MM.1S (cell line): ENCODE data around the gene SMIM35.

Source experiments
- DNase-seq: peaks from one replicate; pipeline ENCODE4 v3.0.0-alpha.2; 2015
- H2AFZ ChIP-seq: fragments of 300-600 bp; sonication (generic); 2 replicates; pipeline ENCODE4 v1.6.0; 2016; ENCODE audit warnings: antibody characterized with exemption, low read length
- H3F3A ChIP-seq: fragments of 300-600 bp; sonication (generic); 2 replicates; pipeline ENCODE4 v1.6.1; 2016; ENCODE audit warnings: mild to moderate bottlenecking, antibody characterized with exemption, low read length, moderate library complexity, mixed read lengths; ENCODE audit not compliant: insufficient read depth
- H3K27ac ChIP-seq: fragments of 300-600 bp; sonication (generic); 2 replicates; pipeline ENCODE4 v1.5.1; 2016; ENCODE audit warnings: mild to moderate bottlenecking, low read length
- H3K27me3 ChIP-seq: fragments of 300-600 bp; sonication (generic); replicated peaks from 2 replicates; pipeline ENCODE4 v1.6.0; 2016; ENCODE audit warnings: low read length; ENCODE audit not compliant: insufficient read depth
- H3K36me3 ChIP-seq: fragments of 300-600 bp; sonication (generic); replicated peaks from 2 replicates; pipeline ENCODE4 v1.6.1; 2016; ENCODE audit warnings: mild to moderate bottlenecking, low read length, mixed read lengths; ENCODE audit not compliant: insufficient read depth
- H3K4me1 ChIP-seq: fragments of 300-600 bp; sonication (generic); 2 replicates; pipeline ENCODE4 v1.6.1; 2016; ENCODE audit warnings: low read length, mixed read lengths
- H3K4me2 ChIP-seq: fragments of 300-600 bp; sonication (generic); 2 replicates; pipeline ENCODE4 v1.6.0; 2016; ENCODE audit warnings: low read depth, low read length
- H3K4me3 ChIP-seq: fragments of 300-600 bp; sonication (generic); 2 replicates; pipeline ENCODE4 v1.5.1; 2016; ENCODE audit warnings: low read length, mixed read lengths
- H3K79me2 ChIP-seq: fragments of 300-600 bp; sonication (generic); 2 replicates; pipeline ENCODE4 v1.6.1; 2016; ENCODE audit warnings: mixed run types, low read length, mixed read lengths
- H3K9ac ChIP-seq: fragments of 300-600 bp; sonication (generic); 2 replicates; pipeline ENCODE4 v1.6.1; 2016; ENCODE audit warnings: low read length, mixed read lengths
- H3K9me2 ChIP-seq: fragments of 300-600 bp; sonication (generic); replicated peaks from 2 replicates; pipeline ENCODE4 v1.6.1; 2016; ENCODE audit warnings: mild to moderate bottlenecking, low read length, mixed read lengths; ENCODE audit not compliant: insufficient read depth
- H3K9me3 ChIP-seq: fragments of 300-600 bp; sonication (generic); replicated peaks from 2 replicates; pipeline ENCODE4 v1.6.1; 2016; ENCODE audit warnings: mild to moderate bottlenecking, low read length, mixed read lengths; ENCODE audit not compliant: insufficient read depth
- H4K20me1 ChIP-seq: fragments of 300-600 bp; sonication (generic); 2 replicates; pipeline ENCODE4 v1.6.1; 2016; ENCODE audit warnings: mild to moderate bottlenecking, low read length, moderate library complexity, mixed read lengths; ENCODE audit not compliant: insufficient read depth
- EZH2 ChIP-seq: fragments of 300-600 bp; sonication (generic); optimal IDR thresholded peaks from 2 replicates; pipeline ENCODE3; 2017; ENCODE audit warnings: low read depth, mild to moderate bottlenecking, antibody characterized with exemption, low read length, mixed read lengths
- EZH2phosphoT487 ChIP-seq: fragments of 300-600 bp; sonication (generic); IDR thresholded peaks from 2 replicates; pipeline ENCODE4 v1.6.1; 2018; ENCODE audit warnings: antibody characterized with exemption, low read length
- TF ChIP-seq, protein P1 (sequence below): fragments of 300-600 bp; sonication (generic); IDR thresholded peaks from 2 replicates; pipeline ENCODE4 v1.5.1; 2016; ENCODE audit warnings: antibody characterized with exemption, low read length, mixed read lengths

The SMIM35 gene

DNA sequence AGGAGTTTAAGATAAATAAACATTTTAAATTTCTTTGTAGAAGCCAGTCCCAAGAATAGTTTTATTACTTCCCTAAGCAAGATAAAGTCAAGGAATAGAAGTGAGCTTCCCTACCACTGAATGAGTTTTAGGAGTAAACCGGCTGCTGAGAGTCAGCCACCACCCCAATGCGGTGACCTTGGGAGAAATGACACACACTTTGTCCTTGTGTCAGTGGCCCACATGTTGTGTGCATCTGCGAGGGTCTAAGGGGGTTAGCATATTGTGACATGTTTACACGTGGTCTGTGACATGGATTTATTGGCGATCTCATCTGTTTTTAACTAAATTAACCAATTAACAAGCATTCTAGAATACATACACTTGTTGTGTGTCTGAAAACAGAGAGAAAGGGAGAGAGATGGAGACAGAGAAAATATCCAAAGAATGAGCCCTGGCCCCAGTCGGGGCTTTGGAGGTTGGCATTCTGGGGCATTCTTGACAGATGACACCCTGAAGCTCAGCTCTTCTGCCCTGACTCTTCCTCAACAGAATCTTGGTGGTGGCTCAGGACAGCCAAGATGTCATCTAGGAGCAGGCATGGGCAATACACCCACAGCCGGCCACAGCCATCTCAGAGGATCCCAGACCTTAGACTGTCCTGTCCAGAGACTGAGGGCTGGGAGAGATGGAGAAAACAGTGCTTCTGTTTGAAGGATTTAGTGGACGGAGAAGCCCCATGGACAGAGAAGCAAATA lies 39.6 kb downstream of the SMIM35 start:
- no peaks in the 10 kb centered on the region for H3K4me1 ChIP-seq
- TF ChIP-seq, protein P1, sequence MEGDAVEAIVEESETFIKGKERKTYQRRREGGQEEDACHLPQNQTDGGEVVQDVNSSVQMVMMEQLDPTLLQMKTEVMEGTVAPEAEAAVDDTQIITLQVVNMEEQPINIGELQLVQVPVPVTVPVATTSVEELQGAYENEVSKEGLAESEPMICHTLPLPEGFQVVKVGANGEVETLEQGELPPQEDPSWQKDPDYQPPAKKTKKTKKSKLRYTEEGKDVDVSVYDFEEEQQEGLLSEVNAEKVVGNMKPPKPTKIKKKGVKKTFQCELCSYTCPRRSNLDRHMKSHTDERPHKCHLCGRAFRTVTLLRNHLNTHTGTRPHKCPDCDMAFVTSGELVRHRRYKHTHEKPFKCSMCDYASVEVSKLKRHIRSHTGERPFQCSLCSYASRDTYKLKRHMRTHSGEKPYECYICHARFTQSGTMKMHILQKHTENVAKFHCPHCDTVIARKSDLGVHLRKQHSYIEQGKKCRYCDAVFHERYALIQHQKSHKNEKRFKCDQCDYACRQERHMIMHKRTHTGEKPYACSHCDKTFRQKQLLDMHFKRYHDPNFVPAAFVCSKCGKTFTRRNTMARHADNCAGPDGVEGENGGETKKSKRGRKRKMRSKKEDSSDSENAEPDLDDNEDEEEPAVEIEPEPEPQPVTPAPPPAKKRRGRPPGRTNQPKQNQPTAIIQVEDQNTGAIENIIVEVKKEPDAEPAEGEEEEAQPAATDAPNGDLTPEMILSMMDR, result no peak
- TF ChIP-seq EZH2phosphoT487, result no peak
- no peak for TF ChIP-seq EZH2

DNA sequence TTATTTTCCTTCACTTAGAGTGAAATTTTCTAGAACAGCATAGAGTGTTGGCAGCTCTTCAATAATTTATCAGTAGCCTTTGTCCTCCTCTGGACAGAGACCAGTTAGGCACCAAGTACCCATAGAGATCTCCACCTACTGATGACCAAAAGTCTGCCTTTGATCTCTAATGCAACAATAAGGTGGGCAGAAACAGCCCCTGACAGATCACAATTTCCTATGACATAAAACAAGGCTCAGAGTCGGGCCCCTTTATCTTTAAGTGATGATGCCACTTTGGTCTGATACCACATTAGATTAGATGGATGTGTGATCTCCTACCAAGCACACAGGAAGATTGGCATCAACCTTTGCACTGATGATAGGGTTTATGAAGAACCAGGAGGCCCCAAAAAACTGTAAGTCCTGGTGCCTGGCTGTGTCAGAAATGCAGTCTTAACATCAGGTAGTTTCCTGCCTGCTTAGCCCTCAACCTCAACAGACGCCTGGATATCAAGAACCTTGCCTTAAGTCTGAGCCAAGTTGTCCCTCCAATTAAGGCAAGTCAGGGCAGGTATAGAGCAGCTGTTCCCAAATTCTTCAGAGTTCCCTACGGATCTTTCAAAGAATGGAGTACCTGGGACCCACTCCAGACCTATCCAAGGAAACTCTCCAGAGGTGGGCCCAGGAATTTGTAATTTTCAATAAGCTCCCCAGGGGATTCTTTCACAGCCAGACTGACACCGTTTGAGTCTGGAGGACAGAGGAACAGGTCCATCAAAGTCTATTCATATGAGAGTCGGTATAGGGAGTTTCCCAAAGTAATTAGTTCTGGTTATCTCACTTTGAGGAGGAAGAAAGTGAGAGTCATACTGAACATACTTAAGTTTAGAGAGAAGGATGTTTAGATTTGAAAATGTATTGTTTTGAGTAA lies 40.5 kb downstream of the SMIM35 start:
- H3K4me1 ChIP-seq, result no peaks in the 10 kb centered on the region
- DNase-seq, result no peak
- no peak overlapping the region for H3K4me2 ChIP-seq
- TF ChIP-seq, protein P1, result no peak
- TF ChIP-seq EZH2 (no peak), EZH2phosphoT487 (no peak)
- H3K9me2 ChIP-seq, result no peaks in the 10 kb centered on the region
- H3K79me2 ChIP-seq, result no peaks in the 10 kb centered on the region
- H4K20me1 ChIP-seq, result no peaks in the 10 kb centered on the region
- no peaks in the 10 kb centered on the region for H3K9me3 ChIP-seq
- no peak overlapping the region for H3K9ac ChIP-seq
- H2AFZ ChIP-seq, result no peak overlapping the region
- H3K27ac ChIP-seq, result no peak overlapping the region
- H3K4me3 ChIP-seq, result no peak overlapping the region
- no peaks in the 10 kb centered on the region for H3F3A ChIP-seq
- no peaks in the 10 kb centered on the region for H3K27me3 ChIP-seq
- H3K36me3 ChIP-seq, result no peaks in the 10 kb centered on the region

More for the DNA sequence above, 39.6 kb downstream of the SMIM35 start:
- Histone ChIP-seq H3K4me3 (no peak overlapping the region), H3K27me3 (no peaks in the 10 kb centered on the region), H3K9me2 (no peaks in the 10 kb centered on the region), H2AFZ (no peak overlapping the region), H4K20me1 (no peaks in the 10 kb centered on the region), H3K4me2 (no peak overlapping the region), H3K9ac (no peak overlapping the region), H3K9me3 (no peaks in the 10 kb centered on the region), H3K36me3 (no peaks in the 10 kb centered on the region), H3K79me2 (no peaks in the 10 kb centered on the region), H3K27ac (no peak overlapping the region), H3F3A (no peaks in the 10 kb centered on the region)
- no peak for DNase-seq

DNA sequence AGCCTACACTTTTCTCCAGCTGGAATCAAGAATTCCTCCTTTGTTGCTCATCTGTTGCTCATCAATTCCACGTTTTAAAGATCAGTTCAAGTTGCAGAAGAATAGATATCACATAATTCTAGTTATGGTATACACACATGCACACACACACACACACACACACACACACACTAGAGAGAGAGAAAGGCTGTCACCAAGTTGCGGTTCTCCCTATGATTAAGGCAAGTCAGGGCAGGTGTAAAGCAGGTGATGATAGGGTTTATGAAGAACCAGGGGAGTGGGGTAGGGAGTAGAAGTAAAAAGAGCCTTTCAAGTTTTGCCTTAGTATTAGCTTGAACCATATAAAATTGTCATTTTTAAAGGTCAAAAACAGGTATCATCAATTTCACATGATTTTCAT lies 41.6 kb downstream of the SMIM35 start:
- H3K79me2 ChIP-seq, result no peaks in the 10 kb centered on the region
- H2AFZ ChIP-seq, result no peak overlapping the region
- TF ChIP-seq EZH2 (no peak), EZH2phosphoT487 (no peak)
- TF ChIP-seq, protein P1, result no peak
- no peaks in the 10 kb centered on the region for H3K4me1 ChIP-seq
- no peaks in the 10 kb centered on the region for H3K9me3 ChIP-seq
- no peak for DNase-seq
- no peaks in the 10 kb centered on the region for H3K36me3 ChIP-seq
- no peak overlapping the region for H3K4me3 ChIP-seq
- H3K9me2 ChIP-seq, result no peaks in the 10 kb centered on the region
- no peak overlapping the region for H3K27ac ChIP-seq
- no peaks in the 10 kb centered on the region for H4K20me1 ChIP-seq
- H3K27me3 ChIP-seq, result no peaks in the 10 kb centered on the region
- H3F3A ChIP-seq, result no peaks in the 10 kb centered on the region
- no peak overlapping the region for H3K9ac ChIP-seq
- no peak overlapping the region for H3K4me2 ChIP-seq
